NT2/D1 (cell line): Measurements from ENCODE around the gene KCNQ1.

ENCODE experiments used
- YY1 ChIP-seq: IDR thresholded peaks from 2 replicates; pipeline ENCODE4 v1.6.1; 2011; ENCODE audit not compliant: insufficient read length, insufficient read depth
- ZNF274 ChIP-seq: IDR thresholded peaks from 2 replicates; pipeline ENCODE4 v1.6.1; 2011; ENCODE audit warnings: mild to moderate bottlenecking, low read depth, low read length

GRCh38 chr11:2437516-2437915 lies 7.3 kb upstream of the KCNQ1 start:
- TF ChIP-seq YY1: no peak
- no peak for TF ChIP-seq ZNF274
